LoVo (cell line): ENCODE measurements around the gene CRYGN.
A peak's percentile ranks its signal among the peaks of the same experiment; 100 is the strongest.

Experiments
- DNase-seq: peaks from one replicate; pipeline ENCODE4 v3.0.0-alpha.2; 2016; ENCODE audit warnings: low spot score

Gene CRYGN

GRCh38 chr7:151426904-151427704 lies 12.8 kb downstream of the CRYGN start:
- no peak for DNase-seq

- peak; percentile 98 for DNase-seq
These were observed 13.5 kb downstream of the CRYGN start for GRCh38 chr7:151426441-151426903.

GRCh38 chr7:151425670-151426440 lies 14.1 kb downstream of the CRYGN start:
- peak; percentile 22 for DNase-seq

- no peak for DNase-seq
These were observed 15.1 kb downstream of the CRYGN start for GRCh38 chr7:151424799-151425198.

GRCh38 chr7:151423936-151424335 lies 16.0 kb downstream of the CRYGN start:
- no peak for DNase-seq

- DNase-seq, result no peak
These were observed 16.7 kb downstream of the CRYGN start for GRCh38 chr7:151423226-151423625.

GRCh38 chr7:151422212-151422611 lies 17.7 kb downstream of the CRYGN start:
- DNase-seq, result no peak

- DNase-seq, result no peak
These were observed 19.8 kb downstream of the CRYGN start for GRCh38 chr7:151420144-151420543.

GRCh38 chr7:151416941-151417315 lies 23.0 kb downstream of the CRYGN start:
- no peak for DNase-seq

- no peak for DNase-seq
These were observed 23.6 kb downstream of the CRYGN start for GRCh38 chr7:151416112-151416940.

- DNase-seq, result no peak
These were observed 24.4 kb downstream of the CRYGN start for GRCh38 chr7:151415375-151416105.

GRCh38 chr7:151413241-151413640 lies 26.7 kb downstream of the CRYGN start:
- DNase-seq, result no peak

GRCh38 chr7:151412318-151412717 lies 27.6 kb downstream of the CRYGN start:
- DNase-seq, result no peak

- no peak for DNase-seq
These were observed 28.4 kb downstream of the CRYGN start for GRCh38 chr7:151411551-151411950.

GRCh38 chr7:151410405-151411390 lies 29.2 kb downstream of the CRYGN start:
- no peak for DNase-seq

- no peak for DNase-seq
These were observed 30.1 kb downstream of the CRYGN start, which contains the start of gene WDR86 for GRCh38 chr7:151409667-151410404. Gene WDR86 (minus strand): TSS chr7:151410038. CDS start chr7:151409589, 449 bp downstream.

- DNase-seq, result no peak
These were observed 30.9 kb downstream of the CRYGN start for GRCh38 chr7:151408839-151409666.

GRCh38 chr7:151408498-151408838 lies 31.5 kb downstream of the CRYGN start:
- no peak for DNase-seq
